Uterus (tissue), 2 donors: Measurements from ENCODE around the gene ANKRD63.

Experiments used
- CTCF ChIP-seq, 4 experiments: fragments of 200-600 bp in 2 of 4; fragments of 450-650 bp in 2 of 4; sonication (generic) in 2 of 4; IDR thresholded peaks; one replicate each; pipeline ENCODE4 v1.5.1; 2016 to 2019; ENCODE audit warnings: antibody characterized with exemption in 4 of 4, mild to moderate bottlenecking in 2 of 4, moderate library complexity in 1 of 4
- POLR2A ChIP-seq, 2 donors: fragments of 450-650 bp; IDR thresholded peaks; one replicate each; pipeline ENCODE4 v1.6.1; 2016; ENCODE audit warnings: antibody characterized with exemption in 2 of 2, mild to moderate bottlenecking in 1 of 2, moderate library complexity in 1 of 2

- TF ChIP-seq POLR2A (IDR thresholded peaks at IDR 0.05) (no peak), CTCF (IDR thresholded peaks at IDR 0.05) (no peak)
These were observed 3.2 kb upstream of the ANKRD63 start for GRCh38 chr15:40286061-40286532.
